Measurements from ENCODE around the gene IFT80. TPM values are rescaled to one million over a fixed set of nuclear protein-coding genes. Genes with fewer than 3 reads are reported as not detected.

The IFT80 gene
- total and polyA plus RNA-seq, 3 donors from 2014 or later = 32.0 to 74.9 (median 55.4) TPM

GRCh38 chr3:160287666-160288065 is 111.4 kb downstream of the IFT80 start:
- Histone ChIP-seq H3K27ac (no peak overlapping the region), H3K4me1 (no peaks in the 10 kb centered on the region), H3K9me3 (no peaks in the 10 kb centered on the region), H3K36me3 (ENCODE audit: low read depth, missing control alignments) (no peaks in the 10 kb centered on the region), H3K27me3 (no peaks in the 10 kb centered on the region), H3K4me3 (no peak overlapping the region)
- intact Hi-C loops (cut with DNase I; ENCODE audit: low total_unique reads) = no loop called here
- no peak for DNase-seq
- no peak for TF ChIP-seq POLR2A (IDR thresholded peaks at IDR 0.05)
- TF ChIP-seq CTCF (IDR thresholded peaks at IDR 0.05) = no peak
- WGBS, 2 donors = 86 to 100% methylated on average over 1 of the region's 1 CpG

- H3K9me3 ChIP-seq = no peaks in the 10 kb centered on the region
- intact Hi-C loops (cut with DNase I; ENCODE audit: low total_unique reads) = no loop called here
- 79 to 93% methylated on average over 1 of the region's 1 CpG for WGBS, 2 donors
Measured at GRCh38 chr3:160286231-160286630, 112.8 kb downstream of the IFT80 start.

GRCh38 chr3:160280836-160281235 is 118.2 kb downstream of the IFT80 start:
- H3K36me3 ChIP-seq (ENCODE audit: low read depth, missing control alignments) = no peaks in the 10 kb centered on the region
- intact Hi-C loops (cut with DNase I; ENCODE audit: low total_unique reads) = no loop called here
- no peaks in the 10 kb centered on the region for H3K27me3 ChIP-seq
- no peak overlapping the region for H3K4me3 ChIP-seq
- TF ChIP-seq CTCF (IDR thresholded peaks at IDR 0.05) (no peak), POLR2A (IDR thresholded peaks at IDR 0.05) (no peak)
- H3K9me3 ChIP-seq = no peaks in the 10 kb centered on the region
- no peak overlapping the region for H3K27ac ChIP-seq
- H3K4me1 ChIP-seq = no peaks in the 10 kb centered on the region
- 95 to 100% methylated on average over 1 of the region's 1 CpG for WGBS, 2 donors
- no peak for DNase-seq

More at GRCh38 chr3:160286231-160286630, 112.8 kb downstream of the IFT80 start:
- Histone ChIP-seq H3K4me1 (no peaks in the 10 kb centered on the region), H3K36me3 (ENCODE audit: low read depth, missing control alignments) (no peaks in the 10 kb centered on the region), H3K27me3 (no peaks in the 10 kb centered on the region), H3K4me3 (no peak overlapping the region), H3K27ac (no peak overlapping the region)
- no peak for TF ChIP-seq POLR2A (IDR thresholded peaks at IDR 0.05)
- no peak for TF ChIP-seq CTCF (IDR thresholded peaks at IDR 0.05)
- no peak for DNase-seq

GRCh38 chr3:160279657-160280056 is 119.4 kb downstream of the IFT80 start:
- Histone ChIP-seq H3K27ac (no peak overlapping the region), H3K4me3 (no peak overlapping the region), H3K36me3 (ENCODE audit: low read depth, missing control alignments) (no peaks in the 10 kb centered on the region), H3K27me3 (no peaks in the 10 kb centered on the region), H3K4me1 (no peaks in the 10 kb centered on the region), H3K9me3 (no peaks in the 10 kb centered on the region)
- intact Hi-C loops (cut with DNase I; ENCODE audit: low total_unique reads) = no loop called here
- WGBS, 2 donors = 56 to 89% methylated on average over 2 of the region's 2 CpGs
- DNase-seq = no peak
- TF ChIP-seq POLR2A (IDR thresholded peaks at IDR 0.05) (no peak), CTCF (IDR thresholded peaks at IDR 0.05) (no peak)

GRCh38 chr3:160278210-160278609 is 120.8 kb downstream of the IFT80 start:
- no peak for TF ChIP-seq POLR2A (IDR thresholded peaks at IDR 0.05)
- no peak for TF ChIP-seq CTCF (IDR thresholded peaks at IDR 0.05)
- Histone ChIP-seq H3K27me3 (no peaks in the 10 kb centered on the region), H3K9me3 (no peaks in the 10 kb centered on the region), H3K4me1 (no peaks in the 10 kb centered on the region), H3K4me3 (no peak overlapping the region), H3K27ac (no peak overlapping the region), H3K36me3 (ENCODE audit: low read depth, missing control alignments) (no peaks in the 10 kb centered on the region)
- intact Hi-C loops (cut with DNase I; ENCODE audit: low total_unique reads) = no loop called here
- no peak for DNase-seq
- 87 to 97% methylated on average over 3 of the region's 3 CpGs for WGBS, 2 donors
